Fibroblast of villous mesenchyme (primary cell): ENCODE data around the gene TANGO6. TPM values are rescaled to one million over a fixed set of nuclear protein-coding genes. Genes with fewer than 3 reads are reported as not detected.

Experiments used
- DNase-seq: peaks from one replicate; pipeline ENCODE4 v3.0.0-alpha.2; 2010; ENCODE audit warnings: low read depth
- H3K4me3 ChIP-seq: 2 replicates; pipeline ENCODE4 v1.5.1; 2011; ENCODE audit warnings: low read depth, mild to moderate bottlenecking, low read length
- CTCF ChIP-seq: IDR thresholded peaks from 2 replicates; pipeline ENCODE4 v1.5.1; 2012; ENCODE audit warnings: low read depth, mild to moderate bottlenecking, low read length; ENCODE audit not compliant: insufficient read depth
- total RNA-seq: library from RNA; depleted of rRNA; stranded (reverse); fragments of >200 nt; gene quantifications from 2 replicates; pipeline ENCODE4 v1.2.3, GENCODE V29; 2012

Gene TANGO6
- total RNA-seq, 1 donor = 37.1 TPM

DNA sequence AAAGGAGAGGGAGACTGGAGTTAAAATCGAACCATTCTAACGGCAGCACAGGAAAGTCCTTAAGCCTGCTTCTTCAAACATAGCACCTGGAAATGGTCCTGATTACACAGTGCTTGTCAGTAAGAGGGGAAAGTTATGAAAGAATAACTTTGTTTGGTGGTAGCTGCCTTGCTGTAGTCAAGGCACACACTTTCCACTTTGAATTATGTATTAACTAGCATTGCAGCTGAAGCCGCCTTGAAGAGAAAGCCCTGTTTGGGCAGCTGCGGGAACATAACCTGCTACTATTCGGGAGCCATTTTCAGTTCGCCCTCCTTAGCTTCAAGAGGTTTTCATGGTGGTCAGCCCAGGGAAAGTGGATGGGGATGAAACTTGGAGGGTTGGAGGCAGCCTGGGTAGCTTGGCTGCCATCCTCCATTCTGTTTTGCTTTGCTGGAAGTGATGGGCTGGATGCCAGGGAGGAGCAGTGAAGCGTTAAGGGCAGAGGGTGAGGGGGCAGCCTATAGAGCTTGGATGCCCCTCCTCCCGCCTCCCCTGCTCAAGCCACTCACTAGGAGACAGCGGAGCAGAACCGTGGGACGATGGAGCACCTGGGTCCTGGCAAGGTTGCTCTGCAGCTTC, 256.9 kb downstream of the TANGO6 start:
- no peak for DNase-seq
- no peak overlapping the region for H3K4me3 ChIP-seq
- TF ChIP-seq CTCF = no peak

DNA sequence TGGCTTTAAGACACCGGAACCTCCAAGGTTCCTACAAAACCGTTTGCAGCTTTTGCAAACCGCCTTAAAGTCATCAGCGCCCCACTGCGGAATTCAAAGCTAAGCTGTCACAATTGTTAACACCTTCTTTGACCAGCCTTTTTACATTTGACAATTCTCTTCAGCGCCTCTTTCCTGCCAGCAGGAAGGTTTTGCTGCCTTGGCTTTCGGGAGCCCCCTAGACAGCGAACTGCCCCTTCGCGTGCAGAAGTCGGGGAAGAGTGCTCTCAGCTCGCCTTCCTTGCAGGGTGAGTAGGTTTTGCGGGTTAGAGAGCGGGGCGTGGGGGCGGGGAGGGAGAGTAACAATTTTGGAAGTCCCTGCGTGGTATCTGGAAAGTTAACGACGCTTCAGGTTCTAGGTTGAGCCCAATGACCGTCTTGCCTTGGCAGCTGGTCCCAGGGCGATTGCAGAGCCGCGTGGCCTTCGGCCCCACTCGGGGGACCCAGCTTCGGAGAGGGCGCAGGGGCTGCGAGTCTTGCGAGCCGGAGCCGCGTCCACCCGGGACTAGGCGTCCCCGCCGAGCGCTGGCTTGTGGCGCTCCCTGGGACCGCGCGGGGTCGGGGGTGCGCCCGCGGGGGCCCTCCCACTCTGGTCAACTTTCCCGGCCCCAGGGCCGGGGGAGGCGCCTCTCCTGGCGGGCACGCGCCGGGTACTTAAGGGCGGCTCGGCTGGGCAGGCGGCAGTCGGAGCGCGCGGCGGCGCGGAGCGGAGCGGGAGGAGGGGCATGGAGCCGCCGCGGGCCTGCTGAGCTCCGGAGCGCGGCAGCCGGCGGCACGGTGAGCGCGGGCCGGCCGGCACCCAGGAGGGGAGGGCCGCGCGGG, 262.4 kb downstream of the TANGO6 start, which contains the start of gene HAS3:
HAS3 (plus strand) TSS at position 153 of the 861 bp plus-strand sequence. CDS start 3,743 bp downstream, outside the sequence.
- peak within 1 kb of the TSS; percentile 58 for H3K4me3 ChIP-seq
- peak; percentile 29 for TF ChIP-seq CTCF
- peak; percentile 60 for DNase-seq

DNA sequence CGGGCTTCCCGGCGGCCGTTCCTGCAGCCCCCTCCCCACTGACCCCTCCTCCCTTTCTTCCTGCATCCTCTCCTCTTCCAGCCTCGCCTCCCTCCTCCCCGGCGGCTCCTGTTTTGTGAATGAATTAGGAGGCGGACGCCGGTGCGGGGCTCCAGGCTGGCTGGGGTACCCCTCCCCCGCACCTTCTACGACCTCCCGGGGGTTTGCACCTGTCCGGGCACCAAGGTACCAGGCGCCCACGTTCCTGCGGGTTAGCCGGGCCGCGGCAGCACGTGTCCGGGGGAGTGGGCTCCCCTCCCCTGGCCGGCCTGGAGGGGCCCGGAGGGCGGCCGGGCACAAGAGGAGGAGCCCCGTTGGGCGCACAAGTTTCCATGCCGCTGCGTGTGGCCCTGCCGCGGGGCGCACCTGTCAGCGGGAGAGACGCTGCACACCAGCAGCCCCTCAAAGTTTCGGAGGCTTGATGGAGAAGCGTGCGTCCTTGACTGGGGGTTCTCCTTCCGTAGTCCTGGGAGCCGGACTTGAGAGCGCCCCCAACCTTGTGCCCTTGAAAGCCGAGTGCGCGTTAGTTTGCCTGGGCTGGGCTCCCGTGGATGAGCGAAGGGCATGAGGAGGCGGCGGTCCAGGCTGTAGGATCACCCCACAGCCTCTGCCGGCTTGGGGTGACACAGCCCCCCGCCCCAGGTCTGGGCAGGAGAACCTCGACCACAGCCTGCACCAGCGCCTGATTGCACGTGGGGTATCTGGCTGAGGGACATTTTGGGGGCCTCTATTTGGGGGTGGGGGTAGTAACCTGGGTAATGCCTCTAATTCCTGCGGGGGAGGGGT, 263.4 kb downstream of the TANGO6 start:
- TF ChIP-seq CTCF = no peak
- H3K4me3 ChIP-seq = peak overlapping the region; percentile 54
- DNase-seq = no peak

GRCh38 chr16:69107316-69107962, 264.1 kb downstream of the TANGO6 start:
- TF ChIP-seq CTCF = no peak
- DNase-seq = peak; percentile 25
- peak overlapping the region; percentile 54 for H3K4me3 ChIP-seq

GRCh38 chr16:69108064-69108904, 265.0 kb downstream of the TANGO6 start:
- DNase-seq = no peak
- H3K4me3 ChIP-seq = no peak overlapping the region
- TF ChIP-seq CTCF = no peak
